PC-3 (cell line): ENCODE measurements around the gene TRAF3.

ENCODE experiments used
- CTCF ChIP-seq: fragments of 300-600 bp; sonication (generic); conservative IDR thresholded peaks from 2 replicates; pipeline ENCODE4 v1.5.1; 2017; ENCODE audit warnings: antibody characterized with exemption, low read depth, mild to moderate bottlenecking, low read length
- EZH2 ChIP-seq: fragments of 300-600 bp; sonication (generic); IDR thresholded peaks from one replicate; pipeline ENCODE4 v1.6.1; 2017; ENCODE audit warnings: antibody characterized with exemption, mild to moderate bottlenecking, low read length; ENCODE audit not compliant: unreplicated experiment
- EZH2phosphoT487 ChIP-seq: fragments of 300-600 bp; sonication (generic); IDR thresholded peaks from 2 replicates; pipeline ENCODE4 v1.6.1; 2018; ENCODE audit warnings: mild to moderate bottlenecking, antibody characterized with exemption, low read length, borderline replicate concordance

- TF ChIP-seq EZH2, result no peak
- TF ChIP-seq EZH2phosphoT487, result no peak
- TF ChIP-seq CTCF, result no peak
Observed at GRCh38 chr14:102909911-102910310, 132.7 kb downstream of the TRAF3 start.
